OCI-LY3 (cell line): ENCODE data around the gene SLC35A5.

Experiments
- EZH2phosphoT487 ChIP-seq: fragments of 200-600 bp; shearing (Covaris generic); IDR thresholded peaks from 2 replicates; pipeline ENCODE4 v1.6.1; 2018; ENCODE audit warnings: antibody characterized with exemption, mixed run types, low read depth
- TF ChIP-seq, protein P1 (sequence below): fragments of 200-600, 300-600 bp; sonication (generic); IDR thresholded peaks from 2 replicates; pipeline ENCODE4 v1.5.1; 2014; ENCODE audit warnings: antibody characterized with exemption, low read length, low read depth

DNA sequence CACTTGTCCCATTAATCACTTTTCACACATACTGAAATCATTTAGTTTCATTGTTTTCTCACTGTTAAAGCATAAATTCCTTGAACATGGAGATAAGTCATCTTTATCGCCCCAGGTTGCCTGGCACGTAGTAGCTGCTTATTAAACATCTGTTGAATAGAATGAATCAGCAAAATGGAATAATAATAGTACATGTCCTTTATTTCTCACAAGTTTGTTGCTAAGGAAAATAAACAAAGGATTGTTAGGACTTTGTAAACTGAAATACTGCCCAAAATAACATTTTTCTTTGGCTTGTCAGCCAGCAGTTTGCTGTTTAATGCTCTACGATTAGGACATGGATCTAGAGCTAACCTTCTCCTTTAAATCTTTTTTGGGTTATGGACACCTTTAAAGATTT is 17.9 kb downstream of the SLC35A5 start:
- TF ChIP-seq, protein P1, sequence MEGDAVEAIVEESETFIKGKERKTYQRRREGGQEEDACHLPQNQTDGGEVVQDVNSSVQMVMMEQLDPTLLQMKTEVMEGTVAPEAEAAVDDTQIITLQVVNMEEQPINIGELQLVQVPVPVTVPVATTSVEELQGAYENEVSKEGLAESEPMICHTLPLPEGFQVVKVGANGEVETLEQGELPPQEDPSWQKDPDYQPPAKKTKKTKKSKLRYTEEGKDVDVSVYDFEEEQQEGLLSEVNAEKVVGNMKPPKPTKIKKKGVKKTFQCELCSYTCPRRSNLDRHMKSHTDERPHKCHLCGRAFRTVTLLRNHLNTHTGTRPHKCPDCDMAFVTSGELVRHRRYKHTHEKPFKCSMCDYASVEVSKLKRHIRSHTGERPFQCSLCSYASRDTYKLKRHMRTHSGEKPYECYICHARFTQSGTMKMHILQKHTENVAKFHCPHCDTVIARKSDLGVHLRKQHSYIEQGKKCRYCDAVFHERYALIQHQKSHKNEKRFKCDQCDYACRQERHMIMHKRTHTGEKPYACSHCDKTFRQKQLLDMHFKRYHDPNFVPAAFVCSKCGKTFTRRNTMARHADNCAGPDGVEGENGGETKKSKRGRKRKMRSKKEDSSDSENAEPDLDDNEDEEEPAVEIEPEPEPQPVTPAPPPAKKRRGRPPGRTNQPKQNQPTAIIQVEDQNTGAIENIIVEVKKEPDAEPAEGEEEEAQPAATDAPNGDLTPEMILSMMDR: no peak
- no peak for TF ChIP-seq EZH2phosphoT487
